ENCODE results near the gene LMNB1.

The LMNB1 gene

DNA sequence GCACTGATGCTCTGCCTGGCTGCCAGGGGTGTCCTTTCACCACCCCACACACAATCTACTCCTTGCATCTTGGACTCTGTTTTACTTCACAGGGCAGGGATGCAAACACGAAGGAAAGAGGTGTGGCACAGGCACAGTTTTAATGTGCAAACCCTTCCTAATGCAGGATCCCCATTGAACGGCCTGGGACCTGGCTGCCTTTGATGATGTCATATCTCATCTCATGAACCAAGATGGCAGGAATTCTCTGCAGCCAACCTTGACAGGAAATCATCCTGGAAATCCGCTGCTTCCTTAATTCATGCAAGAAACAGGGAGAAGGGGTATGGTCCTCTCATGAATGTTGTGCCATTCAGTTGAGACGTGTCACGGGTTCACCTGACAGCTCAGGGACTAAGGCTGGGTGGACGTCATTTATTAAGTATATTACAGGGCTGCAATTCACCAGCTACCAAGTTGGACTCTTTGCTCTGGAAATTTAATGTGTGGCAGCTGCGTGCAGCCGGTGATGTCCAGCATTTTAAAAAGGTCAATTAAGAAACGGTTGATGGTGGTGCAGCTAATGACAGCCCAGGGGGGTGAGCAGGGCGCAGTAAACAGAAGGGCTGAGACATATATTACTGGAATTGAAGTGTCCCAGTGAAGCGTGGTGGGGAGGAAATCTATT is 91.5 kb downstream of the LMNB1 start:
- no peak for TF ChIP-seq POLR2AphosphoS5 (IDR thresholded peaks at IDR 0.05; ENCODE audit: low read depth, low read length)

DNA sequence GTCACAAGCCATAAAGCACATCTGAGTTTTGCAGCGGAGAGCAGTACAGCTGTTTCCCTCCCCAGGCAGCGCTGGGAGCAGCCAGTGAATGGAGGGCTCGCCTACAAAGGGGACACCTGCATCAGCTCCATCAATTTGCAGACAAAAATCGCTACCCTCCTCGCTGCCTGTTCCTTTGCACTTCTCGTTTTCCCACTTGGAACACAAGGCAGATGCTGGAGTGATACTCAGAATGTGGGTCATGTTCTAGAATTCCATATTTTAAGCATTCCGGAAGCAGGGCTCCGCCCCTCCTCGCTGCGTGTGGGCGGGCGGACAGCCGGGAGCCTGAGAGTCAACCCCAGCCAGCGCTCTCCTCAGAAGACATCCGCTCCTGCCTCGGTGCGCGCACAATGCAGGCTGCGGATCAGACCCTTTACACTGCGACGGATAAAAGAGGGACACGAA is 92.1 kb downstream of the LMNB1 start:
- TF ChIP-seq POLR2AphosphoS5 (IDR thresholded peaks at IDR 0.05; ENCODE audit: low read depth, low read length) (no peak), FOXP2 (optimal IDR thresholded peaks at IDR 0.05; ENCODE audit: borderline replicate concordance, extremely low read depth, extremely low read length, insufficient read depth) (peak; percentile 25)

DNA sequence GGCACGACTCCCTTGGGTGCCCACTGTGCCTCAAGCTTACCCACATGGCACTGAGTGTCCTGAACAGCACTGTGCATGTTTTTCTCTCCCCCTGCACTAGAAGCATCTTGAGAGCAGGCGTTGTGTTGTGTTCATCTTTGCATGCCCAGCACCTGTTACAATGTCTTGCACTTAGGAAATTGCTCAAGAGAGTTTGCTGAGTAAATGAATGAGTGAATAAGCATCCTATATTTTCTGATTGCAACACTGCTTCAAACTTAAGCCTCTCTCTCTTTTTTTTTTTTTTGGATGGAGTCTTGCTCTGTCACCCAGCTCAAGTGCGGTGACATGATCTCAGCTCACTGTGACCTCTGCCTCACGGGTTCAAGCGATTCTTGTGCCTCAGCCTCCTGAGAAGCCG is 94.5 kb downstream of the LMNB1 start:
- TF ChIP-seq TAF1 (IDR thresholded peaks at IDR 0.05; ENCODE audit: borderline replicate concordance, insufficient read depth, low read length) (no peak), SIN3A (IDR thresholded peaks at IDR 0.05; ENCODE audit: borderline replicate concordance, insufficient read depth, low read length) (no peak), POLR2AphosphoS5 (IDR thresholded peaks at IDR 0.05; ENCODE audit: low read depth, low read length) (no peak), FOXP2 (optimal IDR thresholded peaks at IDR 0.05; ENCODE audit: borderline replicate concordance, extremely low read depth, extremely low read length, insufficient read depth) (no peak)
- TF ChIP-seq, protein P1, sequence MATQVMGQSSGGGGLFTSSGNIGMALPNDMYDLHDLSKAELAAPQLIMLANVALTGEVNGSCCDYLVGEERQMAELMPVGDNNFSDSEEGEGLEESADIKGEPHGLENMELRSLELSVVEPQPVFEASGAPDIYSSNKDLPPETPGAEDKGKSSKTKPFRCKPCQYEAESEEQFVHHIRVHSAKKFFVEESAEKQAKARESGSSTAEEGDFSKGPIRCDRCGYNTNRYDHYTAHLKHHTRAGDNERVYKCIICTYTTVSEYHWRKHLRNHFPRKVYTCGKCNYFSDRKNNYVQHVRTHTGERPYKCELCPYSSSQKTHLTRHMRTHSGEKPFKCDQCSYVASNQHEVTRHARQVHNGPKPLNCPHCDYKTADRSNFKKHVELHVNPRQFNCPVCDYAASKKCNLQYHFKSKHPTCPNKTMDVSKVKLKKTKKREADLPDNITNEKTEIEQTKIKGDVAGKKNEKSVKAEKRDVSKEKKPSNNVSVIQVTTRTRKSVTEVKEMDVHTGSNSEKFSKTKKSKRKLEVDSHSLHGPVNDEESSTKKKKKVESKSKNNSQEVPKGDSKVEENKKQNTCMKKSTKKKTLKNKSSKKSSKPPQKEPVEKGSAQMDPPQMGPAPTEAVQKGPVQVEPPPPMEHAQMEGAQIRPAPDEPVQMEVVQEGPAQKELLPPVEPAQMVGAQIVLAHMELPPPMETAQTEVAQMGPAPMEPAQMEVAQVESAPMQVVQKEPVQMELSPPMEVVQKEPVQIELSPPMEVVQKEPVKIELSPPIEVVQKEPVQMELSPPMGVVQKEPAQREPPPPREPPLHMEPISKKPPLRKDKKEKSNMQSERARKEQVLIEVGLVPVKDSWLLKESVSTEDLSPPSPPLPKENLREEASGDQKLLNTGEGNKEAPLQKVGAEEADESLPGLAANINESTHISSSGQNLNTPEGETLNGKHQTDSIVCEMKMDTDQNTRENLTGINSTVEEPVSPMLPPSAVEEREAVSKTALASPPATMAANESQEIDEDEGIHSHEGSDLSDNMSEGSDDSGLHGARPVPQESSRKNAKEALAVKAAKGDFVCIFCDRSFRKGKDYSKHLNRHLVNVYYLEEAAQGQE (IDR thresholded peaks at IDR 0.05; ENCODE audit: insufficient read depth in 1 of 2, low read depth in 2 of 2, low read length in 2 of 2) = no peak

GRCh38 chr5:126872561-126873354 is 95.8 kb downstream of the LMNB1 start:
- TF ChIP-seq SIN3A (IDR thresholded peaks at IDR 0.05; ENCODE audit: borderline replicate concordance, insufficient read depth, low read length) (no peak), POLR2AphosphoS5 (IDR thresholded peaks at IDR 0.05; ENCODE audit: low read depth, low read length) (no peak), TAF1 (IDR thresholded peaks at IDR 0.05; ENCODE audit: borderline replicate concordance, insufficient read depth, low read length) (no peak), FOXP2 (optimal IDR thresholded peaks at IDR 0.05; ENCODE audit: borderline replicate concordance, extremely low read depth, extremely low read length, insufficient read depth) (no peak)
- TF ChIP-seq, protein P1 (IDR thresholded peaks at IDR 0.05; ENCODE audit: insufficient read depth in 1 of 2, low read depth in 2 of 2, low read length in 2 of 2) = no peak

DNA sequence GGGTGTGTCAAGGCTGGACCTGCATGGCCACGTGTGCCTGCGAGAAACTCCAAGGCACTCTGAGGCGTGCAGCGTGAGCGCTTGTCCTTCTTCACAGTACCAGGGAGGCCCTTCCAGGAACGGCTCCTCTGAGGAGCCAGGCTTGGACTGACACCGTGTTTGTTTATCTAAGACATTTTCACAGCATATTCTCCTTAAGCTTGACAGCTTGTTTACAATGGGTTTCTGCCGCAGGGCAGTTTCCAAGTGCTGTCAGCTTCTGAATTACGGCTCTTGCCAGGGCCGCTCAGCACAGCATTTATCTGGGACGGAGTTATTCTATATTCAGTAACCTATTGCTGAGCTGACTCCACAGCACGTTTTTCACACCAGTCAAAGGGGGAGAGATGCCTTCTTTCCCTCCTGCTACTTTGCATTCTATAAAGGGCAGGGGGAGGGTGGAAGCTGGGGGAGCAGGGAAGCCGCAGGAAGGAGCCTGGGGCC is 98.4 kb downstream of the LMNB1 start:
- TF ChIP-seq FOXP2 (optimal IDR thresholded peaks at IDR 0.05; ENCODE audit: borderline replicate concordance, extremely low read depth, extremely low read length, insufficient read depth) (peak; percentile 71), POLR2AphosphoS5 (IDR thresholded peaks at IDR 0.05; ENCODE audit: low read depth, low read length) (no peak)

DNA sequence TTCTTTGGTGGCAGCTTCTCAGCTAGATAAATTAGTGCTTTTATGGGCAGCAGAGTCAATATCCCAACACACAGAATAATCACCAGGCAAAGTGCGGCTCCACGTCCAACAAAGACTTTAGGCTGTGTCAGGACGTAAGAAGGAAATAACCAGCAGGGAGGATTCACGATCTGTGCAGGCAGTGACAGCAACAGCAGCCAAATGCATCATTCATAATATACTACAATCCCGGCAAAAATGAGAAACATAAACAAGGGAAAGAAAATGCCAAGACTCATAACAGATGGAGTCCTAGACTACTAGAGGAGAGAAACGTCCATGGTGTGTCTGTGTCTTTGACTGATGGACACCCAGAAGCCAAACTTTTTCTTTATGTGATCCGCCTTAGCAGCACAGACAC is 100.7 kb downstream of the LMNB1 start:
- TF ChIP-seq TAF1 (IDR thresholded peaks at IDR 0.05; ENCODE audit: borderline replicate concordance, insufficient read depth, low read length) = no peak
- no peak for TF ChIP-seq FOXP2 (optimal IDR thresholded peaks at IDR 0.05; ENCODE audit: borderline replicate concordance, extremely low read depth, extremely low read length, insufficient read depth)
- no peak for TF ChIP-seq SIN3A (IDR thresholded peaks at IDR 0.05; ENCODE audit: borderline replicate concordance, insufficient read depth, low read length)
- TF ChIP-seq, protein P1 (IDR thresholded peaks at IDR 0.05; ENCODE audit: insufficient read depth in 1 of 2, low read depth in 2 of 2, low read length in 2 of 2) = no peak
- TF ChIP-seq POLR2AphosphoS5 (IDR thresholded peaks at IDR 0.05; ENCODE audit: low read depth, low read length) = no peak
